Choroid plexus epithelial cell (primary cell): Measurements from ENCODE around the gene GPBP1.
"Not testable (repeated sequence)": the region's sequence is repeated elsewhere in the genome, so short reads cannot be mapped to it uniquely, and the experiment has no call there.

Experiments used
- DNase-seq: peaks from one replicate; pipeline ENCODE4 v3.0.0-alpha.2; 2010; ENCODE audit warnings: low read depth
- H3K4me3 ChIP-seq: 2 replicates; pipeline ENCODE4 v1.5.1; 2011; ENCODE audit warnings: low read depth, mild to moderate bottlenecking, control low read depth, low read length, moderate library complexity
- TF ChIP-seq, protein P1 (sequence below): conservative IDR thresholded peaks from 2 replicates; pipeline ENCODE4 v1.5.1; 2011; ENCODE audit warnings: low read depth, mild to moderate bottlenecking, control low read depth, inconsistent platforms, low read length, moderate library complexity

Gene GPBP1

GRCh38 chr5:57177479-57178156, 3.8 kb downstream of the GPBP1 start:
- no peak for DNase-seq
- H3K4me3 ChIP-seq, result peak overlapping the region; percentile 37
- TF ChIP-seq, protein P1, sequence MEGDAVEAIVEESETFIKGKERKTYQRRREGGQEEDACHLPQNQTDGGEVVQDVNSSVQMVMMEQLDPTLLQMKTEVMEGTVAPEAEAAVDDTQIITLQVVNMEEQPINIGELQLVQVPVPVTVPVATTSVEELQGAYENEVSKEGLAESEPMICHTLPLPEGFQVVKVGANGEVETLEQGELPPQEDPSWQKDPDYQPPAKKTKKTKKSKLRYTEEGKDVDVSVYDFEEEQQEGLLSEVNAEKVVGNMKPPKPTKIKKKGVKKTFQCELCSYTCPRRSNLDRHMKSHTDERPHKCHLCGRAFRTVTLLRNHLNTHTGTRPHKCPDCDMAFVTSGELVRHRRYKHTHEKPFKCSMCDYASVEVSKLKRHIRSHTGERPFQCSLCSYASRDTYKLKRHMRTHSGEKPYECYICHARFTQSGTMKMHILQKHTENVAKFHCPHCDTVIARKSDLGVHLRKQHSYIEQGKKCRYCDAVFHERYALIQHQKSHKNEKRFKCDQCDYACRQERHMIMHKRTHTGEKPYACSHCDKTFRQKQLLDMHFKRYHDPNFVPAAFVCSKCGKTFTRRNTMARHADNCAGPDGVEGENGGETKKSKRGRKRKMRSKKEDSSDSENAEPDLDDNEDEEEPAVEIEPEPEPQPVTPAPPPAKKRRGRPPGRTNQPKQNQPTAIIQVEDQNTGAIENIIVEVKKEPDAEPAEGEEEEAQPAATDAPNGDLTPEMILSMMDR, result no peak

DNA sequence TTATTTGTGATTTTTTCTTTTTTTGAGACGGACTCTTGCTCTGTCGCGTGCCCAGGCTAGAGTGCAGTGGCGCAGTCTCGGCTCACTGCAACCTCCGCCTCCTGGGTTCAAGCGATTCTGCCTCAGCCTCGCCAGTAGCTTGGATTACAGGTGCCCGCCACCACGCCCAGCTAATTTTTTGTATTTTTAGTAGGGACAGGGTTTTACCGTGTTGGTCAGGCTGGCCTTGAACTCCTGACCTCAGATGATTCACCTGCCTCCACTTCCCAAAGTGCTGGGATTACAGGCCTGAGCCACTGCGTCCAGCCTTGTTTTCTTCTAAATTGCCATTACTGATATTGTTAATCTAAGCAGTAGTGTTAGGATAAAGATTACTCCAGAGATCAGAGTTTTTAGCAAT, 4.4 kb downstream of the GPBP1 start:
- peak overlapping the region; percentile 37 for H3K4me3 ChIP-seq
- not testable (repeated sequence) for DNase-seq

GRCh38 chr5:57179262-57180200, 5.7 kb downstream of the GPBP1 start:
- TF ChIP-seq, protein P1, result no peak
- peak overlapping the region; percentile 6 for H3K4me3 ChIP-seq
- no peak for DNase-seq

- no peak for DNase-seq
- no peak overlapping the region for H3K4me3 ChIP-seq
These were observed 7.3 kb downstream of the GPBP1 start for GRCh38 chr5:57181154-57181553.

GRCh38 chr5:57184322-57184721, 10.5 kb downstream of the GPBP1 start:
- TF ChIP-seq, protein P1, result no peak
- DNase-seq, result no peak
- H3K4me3 ChIP-seq, result no peak overlapping the region

More at GRCh38 chr5:57181154-57181553, 7.3 kb downstream of the GPBP1 start:
- TF ChIP-seq, protein P1, result no peak

DNA sequence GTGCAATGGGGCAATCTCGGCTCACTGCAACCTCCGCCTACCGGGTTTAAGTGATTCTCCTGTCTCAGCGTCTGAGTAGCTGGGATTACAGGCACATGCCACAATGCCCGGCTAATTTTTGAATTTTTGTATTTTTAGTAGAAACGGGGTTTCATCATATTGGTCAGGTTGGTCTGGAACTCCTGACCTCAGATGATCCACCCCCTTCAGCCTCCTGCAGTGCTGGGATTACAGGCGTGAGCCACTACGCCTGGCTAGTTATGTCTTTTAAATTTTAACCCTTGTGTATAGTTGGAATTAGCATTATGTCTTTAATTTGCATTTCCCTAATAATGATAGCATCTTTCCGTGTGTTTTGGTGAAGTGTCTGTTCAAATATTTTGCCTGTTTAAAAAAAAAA, 11.5 kb downstream of the GPBP1 start:
- TF ChIP-seq, protein P1, result no peak
- DNase-seq, result peak; percentile 54
- H3K4me3 ChIP-seq, result no peak overlapping the region

DNA sequence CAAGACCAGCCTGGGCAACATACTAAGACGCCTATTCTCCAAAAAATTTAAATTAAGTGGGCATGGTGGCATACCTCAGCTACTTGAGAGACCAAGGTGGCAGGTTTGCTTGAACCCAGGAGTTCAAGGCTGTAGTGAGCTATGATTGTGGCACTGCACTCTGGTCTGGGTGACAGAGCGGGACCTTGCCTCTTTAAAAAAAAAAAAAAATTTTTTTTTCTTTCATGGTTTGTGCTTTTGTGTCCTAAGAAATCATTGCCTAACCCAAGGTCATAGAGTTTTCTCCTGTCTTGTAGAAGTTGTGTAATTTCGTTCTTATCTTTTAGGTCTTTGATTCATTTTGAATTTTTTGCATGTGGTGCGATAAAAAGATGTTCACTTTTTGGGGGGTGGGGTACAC, 12.3 kb downstream of the GPBP1 start:
- no peak for DNase-seq
- TF ChIP-seq, protein P1, result no peak
- no peak overlapping the region for H3K4me3 ChIP-seq

DNA sequence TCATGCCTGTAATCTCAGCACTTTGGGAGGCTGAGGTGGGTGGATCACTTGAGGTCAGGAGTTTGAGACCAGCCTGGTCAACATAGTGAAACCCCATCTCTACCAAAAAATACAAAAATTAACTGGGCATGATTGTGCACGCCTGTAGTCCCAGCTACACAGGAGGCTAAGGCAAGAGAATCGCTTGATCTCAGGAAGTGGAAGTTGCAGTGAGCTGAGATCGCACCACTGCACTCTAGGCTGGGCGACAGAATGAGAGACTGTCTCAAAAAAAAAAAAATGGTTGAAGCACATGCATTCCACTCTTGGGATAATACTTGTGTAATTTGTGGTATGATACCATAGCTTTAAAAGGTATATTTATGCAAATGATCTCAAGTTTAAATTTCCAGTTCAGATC, 14.1 kb downstream of the GPBP1 start:
- H3K4me3 ChIP-seq, DNase-seq: not testable (repeated sequence)
